ENCODE data around the gene HYAL2. TPM values are rescaled to one million over a fixed set of nuclear protein-coding genes. Genes with fewer than 3 reads are reported as not detected.
A peak's percentile ranks its signal among the peaks of the same experiment; 100 is the strongest.
"Not testable (repeated sequence)": the region's sequence is repeated elsewhere in the genome, so short reads cannot be mapped to it uniquely, and the experiment has no call there.

HYAL2 gene
- polyA plus RNA-seq, 4 donors, result 62.8 to 92.9 (median 75.5) TPM

GRCh38 chr3:50294089-50294488, 28.5 kb downstream of the HYAL2 start:
- DNase-seq (ENCODE audit: low read depth in 4 of 4, low spot score in 3 of 4), result no peak

GRCh38 chr3:50293079-50293801, 29.3 kb downstream of the HYAL2 start:
- DNase-seq (ENCODE audit: low read depth in 4 of 4, low spot score in 3 of 4), result no peak

- DNase-seq (ENCODE audit: low read depth in 4 of 4, low spot score in 3 of 4), result peak; percentile 89 to 94 (median 90)
Measured at GRCh38 chr3:50292159-50293078, 30.1 kb downstream of the HYAL2 start, which contains the start of gene IFRD2. Gene IFRD2, minus strand, starts transcription at chr3:50292429. Its CDS starts 155 bp downstream, at chr3:50292274.

DNA sequence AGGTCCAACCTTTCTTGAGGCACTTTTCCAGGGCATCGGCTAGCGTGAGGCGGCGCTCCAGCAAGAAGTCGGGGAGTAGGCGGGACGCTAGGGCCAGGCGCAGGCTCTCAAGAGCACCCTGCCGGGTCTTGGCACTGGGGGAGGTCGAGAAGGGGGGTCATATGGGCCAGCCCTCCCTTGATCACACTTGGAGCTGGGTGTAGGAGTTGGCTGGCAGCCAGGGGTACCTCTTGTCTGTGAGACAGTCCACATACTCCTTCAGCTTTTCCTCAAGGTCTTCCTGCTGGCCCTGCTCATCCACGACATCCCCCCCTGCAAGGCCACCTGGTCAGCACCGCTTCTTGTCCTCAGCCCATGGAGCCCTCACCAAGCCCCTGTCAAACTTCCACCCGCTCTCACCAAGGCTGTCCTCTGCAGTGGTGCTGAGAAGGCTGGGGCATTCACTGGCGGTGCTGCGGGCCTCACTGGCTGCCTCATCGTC, 32.3 kb downstream of the HYAL2 start:
- DNase-seq (ENCODE audit: low read depth in 4 of 4, low spot score in 3 of 4), result no peak

GRCh38 chr3:50289130-50289529, 33.4 kb downstream of the HYAL2 start:
- DNase-seq (ENCODE audit: low read depth in 4 of 4, low spot score in 3 of 4), result no peak

- DNase-seq (ENCODE audit: low read depth in 4 of 4, low spot score in 3 of 4), result no peak
Measured at GRCh38 chr3:50288387-50289007, 34.0 kb downstream of the HYAL2 start.

DNA sequence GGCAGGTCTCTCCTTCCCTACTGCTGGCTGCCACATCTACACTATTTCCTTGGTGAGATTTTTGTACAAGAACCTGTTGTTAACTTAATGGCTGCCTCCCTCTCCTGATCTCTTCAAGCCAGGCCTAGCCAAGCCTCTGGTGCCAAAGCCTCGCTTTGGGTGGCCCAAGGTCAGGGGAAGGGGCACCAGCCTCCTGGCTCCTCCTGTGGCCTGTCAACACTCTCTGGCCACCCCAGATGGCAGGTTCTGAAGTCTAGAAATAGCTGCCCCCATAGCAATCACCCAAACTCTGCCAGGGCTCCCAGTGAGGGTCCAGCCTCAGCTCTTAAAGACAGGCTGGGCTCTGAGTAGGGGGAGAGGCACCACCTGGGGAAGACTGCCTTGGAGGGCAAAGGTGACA, 35.3 kb downstream of the HYAL2 start:
- DNase-seq (ENCODE audit: low read depth in 4 of 4, low spot score in 3 of 4), result no peak

DNA sequence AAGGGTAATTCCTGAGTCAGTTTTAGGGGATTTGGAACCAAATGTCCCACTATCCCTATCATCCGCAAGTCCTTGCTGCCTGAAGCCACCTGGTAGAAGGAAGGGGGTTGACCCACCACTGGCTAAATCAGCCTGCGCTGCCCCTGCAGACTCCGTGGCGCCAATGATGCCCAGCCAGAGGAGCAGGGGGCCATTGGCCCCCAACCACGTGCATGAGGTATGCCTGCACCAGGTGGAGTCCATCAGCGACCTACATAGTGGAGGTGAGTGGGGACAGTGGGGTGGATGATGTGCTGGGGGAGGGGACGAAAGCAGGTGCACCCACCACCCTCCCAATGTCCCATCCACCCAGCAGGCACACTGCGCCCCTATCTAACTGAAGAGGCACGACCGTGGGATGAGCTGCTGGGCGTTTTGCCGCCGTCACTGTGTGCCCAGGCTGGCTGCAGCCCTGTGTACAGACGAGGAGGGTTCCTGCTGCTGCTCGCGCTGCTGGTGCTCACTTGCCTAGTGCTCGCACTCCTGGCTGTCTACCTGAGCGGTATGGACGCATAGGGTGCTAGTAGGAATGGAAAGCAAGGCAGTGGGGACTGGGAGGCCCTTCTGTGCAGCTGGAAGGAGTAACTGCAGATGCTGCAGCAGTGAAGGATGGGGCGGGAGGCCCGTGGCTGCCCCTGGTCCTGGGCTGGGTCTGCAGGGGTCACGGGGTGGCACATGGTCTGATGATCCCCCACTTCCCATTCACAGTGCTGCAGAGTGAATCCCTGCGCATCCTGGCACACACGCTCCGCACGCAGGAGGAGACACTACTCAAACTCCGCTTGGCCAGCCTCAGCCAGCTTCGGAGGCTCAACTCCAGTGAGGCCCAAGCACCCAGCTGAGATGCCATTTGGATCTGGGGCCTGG, 36.0 kb downstream of the HYAL2 start:
- no peak for DNase-seq (ENCODE audit: low read depth in 4 of 4, low spot score in 3 of 4)

DNA sequence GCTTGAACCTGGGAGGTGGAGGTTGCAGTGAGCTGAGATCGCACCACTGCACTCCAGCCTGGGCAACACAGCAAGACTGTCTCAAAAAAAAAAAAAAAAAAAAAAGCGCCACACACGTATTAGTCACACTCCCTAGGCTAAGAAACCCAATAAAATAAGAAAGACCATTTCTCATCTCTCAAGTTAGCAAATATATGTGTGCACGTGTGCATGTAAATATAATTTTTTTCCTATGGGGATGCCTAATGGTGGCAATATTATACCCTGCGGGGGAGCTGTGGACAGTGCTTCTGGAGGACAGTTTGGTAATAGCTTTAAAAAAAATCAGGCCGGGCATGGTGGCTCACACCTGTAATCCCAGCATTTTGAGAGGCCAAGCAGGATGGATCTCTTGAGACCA, 38.4 kb downstream of the HYAL2 start:
- not testable (repeated sequence) for DNase-seq (ENCODE audit: low read depth in 4 of 4, low spot score in 3 of 4)

DNA sequence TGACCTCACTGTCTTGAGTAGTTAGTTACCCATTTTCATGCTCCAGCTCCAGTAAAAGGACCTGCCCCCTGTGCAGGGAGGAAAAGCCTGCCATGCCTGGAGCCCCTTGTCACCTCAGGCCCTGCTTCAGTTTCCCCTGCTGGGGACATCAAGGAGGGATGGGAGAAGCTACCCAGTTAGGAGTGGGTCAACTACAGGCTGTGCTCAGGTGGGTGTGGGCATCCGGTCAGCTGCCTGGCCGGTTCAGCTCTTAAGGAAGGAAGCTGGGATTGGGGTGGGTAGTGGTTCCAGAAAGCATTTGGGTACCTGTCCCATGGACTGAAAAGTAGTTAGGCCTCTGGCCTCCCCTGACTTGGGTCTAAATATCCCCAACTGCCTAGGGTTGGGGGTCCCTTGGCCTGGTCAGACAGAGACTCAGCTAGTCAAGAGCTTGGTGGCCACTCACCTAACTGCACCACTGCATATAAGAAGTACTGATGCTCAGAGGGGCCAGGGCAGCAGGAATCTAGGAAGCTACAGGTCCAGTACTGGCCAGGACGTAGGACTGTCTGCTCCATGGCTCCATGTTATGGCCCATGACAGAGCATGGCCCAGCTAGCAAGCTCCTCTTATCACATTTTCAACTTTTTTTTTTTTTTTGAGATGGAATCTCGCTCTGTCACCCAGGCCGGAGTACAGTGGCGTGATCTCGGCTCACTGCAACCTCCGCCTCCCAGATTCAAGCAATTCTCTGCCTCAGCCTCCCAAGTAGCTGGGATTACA, 43.1 kb downstream of the HYAL2 start:
- DNase-seq (ENCODE audit: low read depth in 4 of 4, low spot score in 3 of 4), result no peak

- DNase-seq (ENCODE audit: low read depth in 4 of 4, low spot score in 3 of 4), result no peak
Measured at GRCh38 chr3:50278880-50279224, 43.7 kb downstream of the HYAL2 start, which contains the start of gene LSMEM2. Gene LSMEM2, plus strand, starts transcription at chr3:50279087. Its CDS starts 27 bp downstream, at chr3:50279114.

GRCh38 chr3:50278123-50278879, 44.2 kb downstream of the HYAL2 start:
- DNase-seq (ENCODE audit: low read depth in 4 of 4, low spot score in 3 of 4), result no peak

- DNase-seq (ENCODE audit: low read depth in 4 of 4, low spot score in 3 of 4), result no peak
Measured at GRCh38 chr3:50276762-50277101, 45.8 kb downstream of the HYAL2 start.

DNA sequence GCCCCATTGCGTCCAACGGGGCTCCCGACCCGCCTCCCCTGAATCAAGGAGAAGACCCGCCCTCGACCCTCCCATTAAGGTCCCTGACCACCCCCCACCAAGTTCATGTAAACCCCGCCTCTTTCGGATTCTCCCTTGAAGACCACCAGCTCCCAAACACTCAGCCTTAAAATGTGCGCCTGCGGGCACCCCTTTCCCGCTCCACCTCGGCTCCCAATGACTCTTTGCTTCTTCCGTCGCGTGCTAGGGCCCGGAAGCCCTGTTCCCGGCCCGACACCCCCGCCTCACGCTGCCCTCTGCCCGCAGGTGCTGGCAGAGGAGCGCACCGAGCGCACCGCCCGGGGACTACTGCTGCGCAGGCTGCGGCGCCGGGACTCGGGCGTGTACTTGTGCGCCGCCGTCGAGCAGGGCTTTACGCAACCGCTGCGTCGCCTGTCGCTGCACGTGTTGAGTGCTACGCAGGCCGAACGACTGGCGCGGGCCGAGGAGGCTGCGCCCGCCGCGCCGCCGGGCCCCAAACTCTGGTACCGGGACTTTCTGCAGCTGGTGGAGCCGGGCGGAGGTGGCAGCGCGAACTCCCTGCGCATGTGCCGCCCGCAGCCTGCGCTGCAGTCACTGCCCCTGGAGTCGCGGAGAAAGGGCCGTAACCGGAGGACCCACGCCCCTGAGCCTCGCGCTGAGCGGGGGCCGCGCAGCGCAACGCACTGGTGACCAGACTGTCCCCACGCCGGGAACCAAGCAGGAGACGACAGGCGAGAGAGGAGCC, 46.4 kb downstream of the HYAL2 start:
- no peak for DNase-seq (ENCODE audit: low read depth in 4 of 4, low spot score in 3 of 4)

- no peak for DNase-seq (ENCODE audit: low read depth in 4 of 4, low spot score in 3 of 4)
Measured at GRCh38 chr3:50275141-50275995, 47.2 kb downstream of the HYAL2 start.

GRCh38 chr3:50274371-50275104, 48.0 kb downstream of the HYAL2 start:
- no peak for DNase-seq (ENCODE audit: low read depth in 4 of 4, low spot score in 3 of 4)
